ENCODE measurements around the gene FAM161A.
"Not testable (repeated sequence)": the region's sequence is repeated elsewhere in the genome, so short reads cannot be mapped to it uniquely, and the experiment has no call there.

FAM161A gene

DNA sequence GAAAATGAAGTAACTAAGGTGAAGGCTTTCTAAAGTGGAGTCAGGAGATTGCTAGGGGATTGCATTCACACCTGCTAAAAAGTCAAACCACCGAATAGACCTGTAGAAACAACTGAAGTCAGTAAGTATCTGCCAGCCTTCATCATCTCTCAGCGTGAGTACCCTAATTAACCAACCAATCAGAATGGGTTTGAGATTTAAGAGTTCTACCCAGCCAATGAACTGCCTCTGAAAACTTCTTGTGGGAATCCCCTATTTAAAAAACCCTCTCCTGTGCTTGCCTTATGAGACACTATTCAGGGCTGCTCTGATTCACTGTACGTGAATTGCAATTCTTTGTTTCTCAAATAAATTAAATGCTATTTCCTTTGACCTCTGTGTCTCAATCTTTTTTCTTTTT, 3.4 kb upstream of the FAM161A start:
- TF ChIP-seq, protein P1, sequence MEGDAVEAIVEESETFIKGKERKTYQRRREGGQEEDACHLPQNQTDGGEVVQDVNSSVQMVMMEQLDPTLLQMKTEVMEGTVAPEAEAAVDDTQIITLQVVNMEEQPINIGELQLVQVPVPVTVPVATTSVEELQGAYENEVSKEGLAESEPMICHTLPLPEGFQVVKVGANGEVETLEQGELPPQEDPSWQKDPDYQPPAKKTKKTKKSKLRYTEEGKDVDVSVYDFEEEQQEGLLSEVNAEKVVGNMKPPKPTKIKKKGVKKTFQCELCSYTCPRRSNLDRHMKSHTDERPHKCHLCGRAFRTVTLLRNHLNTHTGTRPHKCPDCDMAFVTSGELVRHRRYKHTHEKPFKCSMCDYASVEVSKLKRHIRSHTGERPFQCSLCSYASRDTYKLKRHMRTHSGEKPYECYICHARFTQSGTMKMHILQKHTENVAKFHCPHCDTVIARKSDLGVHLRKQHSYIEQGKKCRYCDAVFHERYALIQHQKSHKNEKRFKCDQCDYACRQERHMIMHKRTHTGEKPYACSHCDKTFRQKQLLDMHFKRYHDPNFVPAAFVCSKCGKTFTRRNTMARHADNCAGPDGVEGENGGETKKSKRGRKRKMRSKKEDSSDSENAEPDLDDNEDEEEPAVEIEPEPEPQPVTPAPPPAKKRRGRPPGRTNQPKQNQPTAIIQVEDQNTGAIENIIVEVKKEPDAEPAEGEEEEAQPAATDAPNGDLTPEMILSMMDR (IDR thresholded peaks at IDR 0.05; ENCODE audit: borderline replicate concordance, insufficient read depth, low read depth, low read length) = no peak

DNA sequence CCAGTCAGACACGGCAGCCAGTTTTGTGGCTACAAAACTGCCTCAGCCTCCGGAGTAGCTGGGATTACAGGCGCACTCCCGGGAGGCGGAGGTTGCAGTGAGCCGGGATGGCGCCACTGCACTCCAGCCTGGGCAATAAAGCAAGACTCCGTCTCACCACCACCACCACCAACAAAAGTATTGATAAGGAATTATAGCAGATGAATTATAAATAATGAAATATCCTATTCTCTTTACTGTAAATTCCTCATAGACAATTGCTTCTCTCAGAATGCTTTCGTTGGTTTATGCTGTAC, 1.4 kb upstream of the FAM161A start:
- TF ChIP-seq, protein P1 (IDR thresholded peaks at IDR 0.05; ENCODE audit: borderline replicate concordance, insufficient read depth, low read depth, low read length) = no peak
- no peak overlapping the region for H3K4me3 ChIP-seq (ENCODE audit: low read depth, low read length)

More for the DNA sequence above, 3.4 kb upstream of the FAM161A start:
- H3K4me3 ChIP-seq (ENCODE audit: low read depth, low read length) = no peak overlapping the region

DNA sequence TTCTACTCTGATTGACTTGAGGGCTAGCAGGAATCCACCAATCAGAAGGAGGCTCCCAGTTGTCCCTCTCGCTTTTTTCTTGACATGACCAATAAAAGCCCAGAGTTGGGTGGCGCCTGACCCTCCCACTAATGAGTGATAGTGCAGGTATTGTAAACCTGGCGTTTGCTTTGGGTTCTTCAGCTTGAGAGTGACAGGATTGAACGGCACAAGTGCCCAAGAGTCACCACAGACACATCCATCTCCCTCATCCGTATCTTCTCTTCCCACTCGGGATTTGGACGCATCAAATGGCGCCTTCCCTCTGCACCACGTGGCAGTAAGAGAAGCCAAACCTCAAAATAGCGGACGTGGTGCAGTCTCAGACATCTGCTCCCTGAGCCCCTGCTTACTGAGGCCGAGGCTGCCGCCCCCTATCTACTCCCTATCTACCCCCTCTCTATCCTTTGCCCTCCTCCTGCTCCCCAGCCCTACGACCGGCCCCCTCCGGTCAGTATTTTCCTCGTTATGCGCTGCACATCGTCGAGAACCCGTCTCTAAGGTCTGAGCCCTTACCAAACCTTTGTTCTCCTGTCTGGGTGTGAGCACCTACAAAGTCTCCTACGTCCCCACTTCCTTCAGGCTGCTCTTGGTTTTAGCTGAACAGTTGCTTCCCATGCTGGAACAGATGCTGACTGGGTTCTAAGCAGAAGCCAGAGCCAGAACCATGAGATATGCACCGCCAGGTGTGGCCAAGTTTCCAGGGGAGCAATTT, 881 bp upstream of the FAM161A start:
- TF ChIP-seq, protein P1 (IDR thresholded peaks at IDR 0.05; ENCODE audit: borderline replicate concordance, insufficient read depth, low read depth, low read length) = no peak
- H3K4me3 ChIP-seq (ENCODE audit: low read depth, low read length) = peak overlapping the region; percentile 85

DNA sequence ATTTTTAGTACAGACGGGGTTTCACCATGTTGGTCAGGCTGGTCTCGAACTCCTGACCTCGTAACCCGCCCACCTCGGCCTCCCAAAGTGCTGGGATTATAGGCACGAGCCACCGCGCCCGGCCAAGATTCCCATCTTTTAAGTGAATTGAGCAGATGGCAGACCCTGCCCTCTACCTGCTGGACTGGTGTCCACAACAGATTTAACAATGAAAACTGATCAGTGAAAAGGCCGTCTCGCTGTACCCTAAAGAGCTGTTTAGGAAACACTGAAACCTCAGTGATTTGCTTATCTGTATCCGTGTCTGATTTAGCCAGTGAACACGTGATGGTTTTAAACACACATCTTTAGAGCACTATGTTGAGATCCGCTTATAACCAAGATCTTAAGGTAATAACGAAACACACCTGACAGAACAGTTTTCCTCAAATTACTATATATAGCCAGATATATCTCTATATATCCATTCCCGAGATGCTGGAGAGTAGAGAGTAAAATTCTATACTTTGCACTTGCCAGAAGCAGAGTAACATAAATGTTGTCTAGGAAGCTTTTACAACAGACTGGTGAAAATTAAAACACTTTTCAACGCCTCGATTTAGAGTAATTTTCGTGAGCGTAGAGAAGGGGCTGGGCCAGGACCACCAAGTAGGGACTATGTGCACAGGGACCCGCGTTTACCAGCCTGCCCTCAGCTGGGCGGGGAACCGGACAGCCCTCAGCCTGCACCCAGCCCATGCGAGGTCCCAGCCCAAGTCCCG, 594 bp downstream of the FAM161A start:
- H3K4me3 ChIP-seq (ENCODE audit: low read depth, low read length) = peak overlapping the region; percentile 85
- TF ChIP-seq, protein P1 (IDR thresholded peaks at IDR 0.05; ENCODE audit: borderline replicate concordance, insufficient read depth, low read depth, low read length) = no peak

DNA sequence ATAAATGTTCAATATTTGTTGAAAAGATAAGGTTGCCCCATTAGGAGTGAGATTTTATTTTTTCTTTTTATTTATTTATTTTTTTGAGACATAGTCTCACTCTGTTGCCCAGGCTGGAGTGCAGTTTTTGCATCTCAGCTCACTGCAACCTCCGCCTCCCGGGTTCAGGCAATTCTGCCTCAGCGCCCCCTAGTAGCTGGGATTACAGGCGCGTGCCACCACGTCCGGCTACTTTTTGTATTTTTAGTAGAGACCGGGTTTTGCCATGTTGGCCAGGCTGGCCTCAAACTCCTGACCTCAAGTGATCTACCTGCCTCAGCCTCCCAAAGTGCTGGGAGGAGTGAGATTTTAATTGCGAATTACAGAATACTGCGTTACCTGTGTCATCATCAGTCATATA, 2.6 kb downstream of the FAM161A start:
- H3K4me3 ChIP-seq (ENCODE audit: low read depth, low read length) = not testable (repeated sequence)

DNA sequence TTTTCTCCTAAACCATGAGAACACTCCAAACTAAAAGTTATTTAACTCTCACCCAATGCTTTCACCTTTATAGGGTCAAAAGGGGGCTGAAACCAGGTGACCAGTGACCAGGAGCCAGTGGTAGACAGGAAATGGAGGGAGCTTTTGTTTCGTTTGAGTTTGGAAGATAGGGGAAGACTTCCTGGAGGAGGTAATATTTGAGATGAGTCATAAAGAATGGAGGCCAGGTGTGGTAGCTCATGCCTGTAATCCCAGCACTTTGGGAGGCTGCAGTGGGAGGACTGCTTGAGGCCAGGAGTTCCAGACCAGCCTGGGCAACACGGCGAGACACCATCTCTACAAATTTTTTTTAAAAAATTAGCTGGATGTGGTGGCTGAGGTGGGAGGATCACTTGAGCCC, 8.5 kb downstream of the FAM161A start:
- H3K4me3 ChIP-seq (ENCODE audit: low read depth, low read length) = no peak overlapping the region

DNA sequence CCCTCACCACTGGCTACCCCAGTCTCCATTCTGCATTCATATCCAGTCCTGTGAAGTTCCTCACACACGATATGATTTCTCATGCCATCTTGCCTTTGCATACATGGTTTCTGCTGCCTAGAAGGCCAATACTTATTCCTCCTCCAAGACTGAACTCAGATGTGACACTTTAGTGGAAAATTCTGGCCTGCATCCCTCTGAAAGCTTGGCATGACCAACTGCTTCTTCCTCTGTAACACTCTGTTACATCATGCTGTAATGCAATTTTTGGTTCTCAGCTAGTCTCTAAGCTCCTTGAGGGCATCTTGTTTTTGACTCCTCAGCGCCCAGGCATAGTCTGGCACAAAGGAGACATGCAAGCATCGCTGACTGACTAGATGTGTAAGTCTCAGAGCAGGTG, 12.6 kb downstream of the FAM161A start:
- TF ChIP-seq, protein P1 (IDR thresholded peaks at IDR 0.05; ENCODE audit: borderline replicate concordance, insufficient read depth, low read depth, low read length) = no peak
- no peak overlapping the region for H3K4me3 ChIP-seq (ENCODE audit: low read depth, low read length)

More for the DNA sequence above, 8.5 kb downstream of the FAM161A start:
- TF ChIP-seq, protein P1 (IDR thresholded peaks at IDR 0.05; ENCODE audit: borderline replicate concordance, insufficient read depth, low read depth, low read length) = no peak
